GM12891 (cell line): ENCODE measurements around the gene AIFM3.
"Not testable (repeated sequence)": the region's sequence is repeated elsewhere in the genome, so short reads cannot be mapped to it uniquely, and the experiment has no call there.

Source experiments
- POLR2A ChIP-seq: IDR thresholded peaks from 2 replicates; pipeline ENCODE4 v1.6.1; 2011; ENCODE audit warnings: low read depth, low read length, control low read depth
- TAF1 ChIP-seq: IDR thresholded peaks from 2 replicates; pipeline ENCODE4 v1.6.1; 2011; ENCODE audit warnings: low read depth, low read length, control low read depth

GRCh38 chr22:21009208-21009607 lies 42.2 kb downstream of the AIFM3 start:
- TF ChIP-seq TAF1, POLR2A: not testable (repeated sequence)
